Fibroblast of skin of left biceps (primary cell): ENCODE measurements around the gene KLK3.

Experiments used
- DNase-seq, 2 experiments: peaks; one replicate each; pipeline ENCODE4 v3.0.0-alpha.2; 2013; ENCODE audit warnings: low read depth in 2 of 2

Gene KLK3

GRCh38 chr19:50898018-50898417 is 43.3 kb downstream of the KLK3 start:
- no peak for DNase-seq

- no peak for DNase-seq
Observed at GRCh38 chr19:50899569-50899968, 44.9 kb downstream of the KLK3 start.

- DNase-seq = no peak
Observed at GRCh38 chr19:50902640-50903039, 47.9 kb downstream of the KLK3 start.

- no peak for DNase-seq
Observed at GRCh38 chr19:50906217-50906616, 51.5 kb downstream of the KLK3 start.

DNA sequence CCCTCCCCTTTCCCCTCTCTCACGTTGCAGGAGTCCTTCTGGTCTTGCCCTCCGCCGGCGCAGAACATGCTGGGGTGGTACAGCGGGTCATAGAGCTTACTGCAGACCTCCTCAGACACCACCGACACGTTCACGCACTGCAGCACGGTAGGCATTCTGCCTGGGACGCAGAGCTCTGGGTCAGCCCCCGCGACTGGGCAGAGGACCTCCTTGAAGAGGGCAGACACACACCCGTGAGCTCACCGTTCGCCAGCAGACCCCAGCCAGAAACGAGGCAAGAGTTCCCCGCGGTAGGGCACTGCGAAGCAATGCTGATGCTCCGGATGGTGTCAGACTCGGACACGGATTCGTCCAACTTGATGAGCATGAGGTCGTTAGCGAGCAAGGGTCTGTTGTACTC is 53.6 kb downstream of the KLK3 start:
- no peak for DNase-seq

- DNase-seq = no peak
Observed at GRCh38 chr19:50909240-50910070, 54.7 kb downstream of the KLK3 start.
